ENCODE results near the gene ZC3H6. TPM values are rescaled to one million over a fixed set of nuclear protein-coding genes. Genes with fewer than 3 reads are reported as not detected.
A peak's percentile ranks its signal among the peaks of the same experiment; 100 is the strongest.

The ZC3H6 gene
- total and polyA plus RNA-seq, 2 of the 13 experiments (the other 11 are each of a cell fraction or from before 2014, with no cell fraction given) = 0.71 to 0.93 TPM

DNA sequence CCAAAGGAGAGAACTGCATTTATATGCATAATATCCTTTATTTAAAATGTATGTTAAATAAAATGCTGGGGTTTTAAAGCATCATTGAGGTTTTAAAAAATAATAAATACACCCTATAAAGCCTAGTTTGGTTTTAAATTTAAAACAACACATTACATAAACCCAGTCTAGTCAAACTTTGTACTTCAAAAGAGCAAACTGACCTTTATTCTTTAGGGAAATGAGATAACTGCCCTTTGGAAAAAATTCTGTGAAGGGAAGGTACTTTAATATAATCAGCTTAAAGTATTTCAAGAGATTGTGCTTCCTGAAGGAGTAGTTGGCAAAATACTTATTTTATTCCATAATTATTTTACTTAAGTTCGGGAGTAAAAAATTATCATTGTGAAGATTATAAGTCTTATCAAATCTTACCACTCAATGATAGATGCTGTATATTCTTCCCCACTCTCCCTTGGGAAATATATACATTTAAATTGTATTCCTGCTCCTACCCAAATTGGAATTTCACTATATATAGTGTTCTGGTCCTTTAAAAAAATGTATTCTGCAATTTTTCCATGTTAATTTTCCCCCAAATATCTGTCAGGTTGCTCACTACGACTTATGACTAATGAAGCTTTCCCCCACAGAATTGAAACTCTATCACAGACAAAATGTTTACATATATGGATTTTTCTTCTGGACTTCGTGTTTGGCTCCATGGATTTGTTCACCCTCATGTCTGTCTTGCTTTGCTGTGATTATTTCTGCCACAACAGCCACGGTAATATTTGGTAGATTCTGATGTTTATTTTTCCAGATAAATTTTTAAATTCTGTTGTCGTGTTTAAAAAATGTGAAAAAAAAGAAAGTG is 42.1 kb downstream of the ZC3H6 start (continued):
- no peak for TF ChIP-seq PCBP2 (optimal IDR thresholded peaks at IDR 0.05; ENCODE audit: low read depth, low read length, poor library complexity, severe bottlenecking)
- TF ChIP-seq, protein P1, sequence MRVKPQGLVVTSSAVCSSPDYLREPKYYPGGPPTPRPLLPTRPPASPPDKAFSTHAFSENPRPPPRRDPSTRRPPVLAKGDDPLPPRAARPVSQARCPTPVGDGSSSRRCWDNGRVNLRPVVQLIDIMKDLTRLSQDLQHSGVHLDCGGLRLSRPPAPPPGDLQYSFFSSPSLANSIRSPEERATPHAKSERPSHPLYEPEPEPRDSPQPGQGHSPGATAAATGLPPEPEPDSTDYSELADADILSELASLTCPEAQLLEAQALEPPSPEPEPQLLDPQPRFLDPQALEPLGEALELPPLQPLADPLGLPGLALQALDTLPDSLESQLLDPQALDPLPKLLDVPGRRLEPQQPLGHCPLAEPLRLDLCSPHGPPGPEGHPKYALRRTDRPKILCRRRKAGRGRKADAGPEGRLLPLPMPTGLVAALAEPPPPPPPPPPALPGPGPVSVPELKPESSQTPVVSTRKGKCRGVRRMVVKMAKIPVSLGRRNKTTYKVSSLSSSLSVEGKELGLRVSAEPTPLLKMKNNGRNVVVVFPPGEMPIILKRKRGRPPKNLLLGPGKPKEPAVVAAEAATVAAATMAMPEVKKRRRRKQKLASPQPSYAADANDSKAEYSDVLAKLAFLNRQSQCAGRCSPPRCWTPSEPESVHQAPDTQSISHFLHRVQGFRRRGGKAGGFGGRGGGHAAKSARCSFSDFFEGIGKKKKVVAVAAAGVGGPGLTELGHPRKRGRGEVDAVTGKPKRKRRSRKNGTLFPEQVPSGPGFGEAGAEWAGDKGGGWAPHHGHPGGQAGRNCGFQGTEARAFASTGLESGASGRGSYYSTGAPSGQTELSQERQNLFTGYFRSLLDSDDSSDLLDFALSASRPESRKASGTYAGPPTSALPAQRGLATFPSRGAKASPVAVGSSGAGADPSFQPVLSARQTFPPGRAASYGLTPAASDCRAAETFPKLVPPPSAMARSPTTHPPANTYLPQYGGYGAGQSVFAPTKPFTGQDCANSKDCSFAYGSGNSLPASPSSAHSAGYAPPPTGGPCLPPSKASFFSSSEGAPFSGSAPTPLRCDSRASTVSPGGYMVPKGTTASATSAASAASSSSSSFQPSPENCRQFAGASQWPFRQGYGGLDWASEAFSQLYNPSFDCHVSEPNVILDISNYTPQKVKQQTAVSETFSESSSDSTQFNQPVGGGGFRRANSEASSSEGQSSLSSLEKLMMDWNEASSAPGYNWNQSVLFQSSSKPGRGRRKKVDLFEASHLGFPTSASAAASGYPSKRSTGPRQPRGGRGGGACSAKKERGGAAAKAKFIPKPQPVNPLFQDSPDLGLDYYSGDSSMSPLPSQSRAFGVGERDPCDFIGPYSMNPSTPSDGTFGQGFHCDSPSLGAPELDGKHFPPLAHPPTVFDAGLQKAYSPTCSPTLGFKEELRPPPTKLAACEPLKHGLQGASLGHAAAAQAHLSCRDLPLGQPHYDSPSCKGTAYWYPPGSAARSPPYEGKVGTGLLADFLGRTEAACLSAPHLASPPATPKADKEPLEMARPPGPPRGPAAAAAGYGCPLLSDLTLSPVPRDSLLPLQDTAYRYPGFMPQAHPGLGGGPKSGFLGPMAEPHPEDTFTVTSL (CRISPR knock-in tag; IDR thresholded peaks at IDR 0.05; ENCODE audit: borderline replicate concordance) = peak; percentile 61; the same call in 1 of the 2 replicates
- TF ChIP-seq HMG20A (CRISPR knock-in tag; IDR thresholded peaks at IDR 0.05; ENCODE audit: borderline replicate concordance) = peak; percentile 42; the same call in 1 of the 2 replicates
- no peak for TF ChIP-seq ZNF660 (CRISPR knock-in tag; IDR thresholded peaks at IDR 0.05; ENCODE audit: borderline replicate concordance, low read depth)
- TF ChIP-seq, protein P2, sequence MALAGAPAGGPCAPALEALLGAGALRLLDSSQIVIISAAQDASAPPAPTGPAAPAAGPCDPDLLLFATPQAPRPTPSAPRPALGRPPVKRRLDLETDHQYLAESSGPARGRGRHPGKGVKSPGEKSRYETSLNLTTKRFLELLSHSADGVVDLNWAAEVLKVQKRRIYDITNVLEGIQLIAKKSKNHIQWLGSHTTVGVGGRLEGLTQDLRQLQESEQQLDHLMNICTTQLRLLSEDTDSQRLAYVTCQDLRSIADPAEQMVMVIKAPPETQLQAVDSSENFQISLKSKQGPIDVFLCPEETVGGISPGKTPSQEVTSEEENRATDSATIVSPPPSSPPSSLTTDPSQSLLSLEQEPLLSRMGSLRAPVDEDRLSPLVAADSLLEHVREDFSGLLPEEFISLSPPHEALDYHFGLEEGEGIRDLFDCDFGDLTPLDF (CRISPR knock-in tag; IDR thresholded peaks at IDR 0.05) = 0 out of 2 replicates have a peak, but pooled peaks have one; percentile 6
- peak; percentile 77; the same call in 1 of the 2 replicates for TF ChIP-seq KLF9 (CRISPR knock-in tag; IDR thresholded peaks at IDR 0.05; ENCODE audit: low read depth)
- no peak for TF ChIP-seq FOXK1 (CRISPR knock-in tag; IDR thresholded peaks at IDR 0.05; ENCODE audit: borderline replicate concordance, low read depth)
- no peak for TF ChIP-seq RBM22 (optimal IDR thresholded peaks at IDR 0.05; ENCODE audit: low read length)
- no peak for TF ChIP-seq NFE2L2 (IDR thresholded peaks at IDR 0.05; ENCODE audit: low read length)
- no peak for TF ChIP-seq BORCS8-MEF2B (CRISPR knock-in tag; IDR thresholded peaks at IDR 0.05)
- TF ChIP-seq ZNF138 (CRISPR knock-in tag; IDR thresholded peaks at IDR 0.05; ENCODE audit: low read depth) = no peak
- no peak for TF ChIP-seq SUZ12 (IDR thresholded peaks at IDR 0.05; ENCODE audit: low read depth, low read length)
- TF ChIP-seq, protein P3, sequence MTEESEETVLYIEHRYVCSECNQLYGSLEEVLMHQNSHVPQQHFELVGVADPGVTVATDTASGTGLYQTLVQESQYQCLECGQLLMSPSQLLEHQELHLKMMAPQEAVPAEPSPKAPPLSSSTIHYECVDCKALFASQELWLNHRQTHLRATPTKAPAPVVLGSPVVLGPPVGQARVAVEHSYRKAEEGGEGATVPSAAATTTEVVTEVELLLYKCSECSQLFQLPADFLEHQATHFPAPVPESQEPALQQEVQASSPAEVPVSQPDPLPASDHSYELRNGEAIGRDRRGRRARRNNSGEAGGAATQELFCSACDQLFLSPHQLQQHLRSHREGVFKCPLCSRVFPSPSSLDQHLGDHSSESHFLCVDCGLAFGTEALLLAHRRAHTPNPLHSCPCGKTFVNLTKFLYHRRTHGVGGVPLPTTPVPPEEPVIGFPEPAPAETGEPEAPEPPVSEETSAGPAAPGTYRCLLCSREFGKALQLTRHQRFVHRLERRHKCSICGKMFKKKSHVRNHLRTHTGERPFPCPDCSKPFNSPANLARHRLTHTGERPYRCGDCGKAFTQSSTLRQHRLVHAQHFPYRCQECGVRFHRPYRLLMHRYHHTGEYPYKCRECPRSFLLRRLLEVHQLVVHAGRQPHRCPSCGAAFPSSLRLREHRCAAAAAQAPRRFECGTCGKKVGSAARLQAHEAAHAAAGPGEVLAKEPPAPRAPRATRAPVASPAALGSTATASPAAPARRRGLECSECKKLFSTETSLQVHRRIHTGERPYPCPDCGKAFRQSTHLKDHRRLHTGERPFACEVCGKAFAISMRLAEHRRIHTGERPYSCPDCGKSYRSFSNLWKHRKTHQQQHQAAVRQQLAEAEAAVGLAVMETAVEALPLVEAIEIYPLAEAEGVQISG (CRISPR knock-in tag; IDR thresholded peaks at IDR 0.05) = no peak
- no peak for TF ChIP-seq TBX3 (IDR thresholded peaks at IDR 0.05; ENCODE audit: borderline replicate concordance)
